SHP77 (cell line): ENCODE data around the gene ARFGEF3.
A peak's percentile ranks its signal among the peaks of the same experiment; 100 is the strongest.
"Not testable (repeated sequence)": the region's sequence is repeated elsewhere in the genome, so short reads cannot be mapped to it uniquely, and the experiment has no call there.

Source experiments
- DNase-seq, 2 experiments: peaks; one replicate each; lab custom pipeline; 2025; lab: John Stamatoyannopoulos, UW

The ARFGEF3 gene

DNA sequence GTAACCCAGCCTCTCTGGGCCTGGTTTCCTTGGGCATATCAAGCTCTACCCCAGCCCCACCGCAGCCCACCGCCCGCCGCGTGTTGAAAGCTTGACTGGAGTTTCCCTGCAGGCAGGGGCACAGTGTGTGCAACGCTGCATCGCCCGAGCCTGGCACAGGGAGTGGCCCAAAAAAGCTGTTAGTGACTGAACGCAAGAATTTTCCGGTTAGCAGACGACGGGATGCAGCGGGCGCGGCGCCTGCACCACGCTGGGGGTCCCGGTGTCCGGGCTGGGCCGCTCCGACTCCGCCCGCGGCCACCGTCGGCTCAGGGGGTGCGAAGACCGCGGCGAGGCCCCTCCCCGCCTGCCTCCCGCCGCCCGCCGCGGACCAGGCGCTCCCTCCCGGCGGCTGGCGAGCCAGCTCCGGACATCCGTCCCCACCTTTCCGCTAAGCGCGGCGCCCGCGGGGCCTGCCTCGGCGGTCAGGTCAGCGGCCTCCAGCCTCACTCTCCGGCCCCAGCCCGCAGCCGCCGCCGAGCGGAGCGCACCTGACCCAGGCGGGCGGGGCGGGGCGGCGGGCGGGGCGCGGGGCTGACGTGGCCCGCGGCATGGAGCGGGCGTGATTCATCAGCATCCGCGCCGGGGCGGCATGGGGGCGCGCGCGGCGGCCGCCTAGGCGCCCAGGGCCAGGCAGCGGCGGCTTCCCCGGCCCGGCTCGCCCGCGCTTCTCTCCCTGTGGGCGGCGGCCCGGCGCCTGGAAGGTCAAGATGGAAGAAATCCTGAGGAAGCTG is at the start of gene ARFGEF3:
Gene ARFGEF3, plus strand, starts transcription at position 602 of the 773 bp plus-strand sequence. Its CDS starts 148 bp downstream, at position 750.
- peak; percentile 48 to 68 for DNase-seq

DNA sequence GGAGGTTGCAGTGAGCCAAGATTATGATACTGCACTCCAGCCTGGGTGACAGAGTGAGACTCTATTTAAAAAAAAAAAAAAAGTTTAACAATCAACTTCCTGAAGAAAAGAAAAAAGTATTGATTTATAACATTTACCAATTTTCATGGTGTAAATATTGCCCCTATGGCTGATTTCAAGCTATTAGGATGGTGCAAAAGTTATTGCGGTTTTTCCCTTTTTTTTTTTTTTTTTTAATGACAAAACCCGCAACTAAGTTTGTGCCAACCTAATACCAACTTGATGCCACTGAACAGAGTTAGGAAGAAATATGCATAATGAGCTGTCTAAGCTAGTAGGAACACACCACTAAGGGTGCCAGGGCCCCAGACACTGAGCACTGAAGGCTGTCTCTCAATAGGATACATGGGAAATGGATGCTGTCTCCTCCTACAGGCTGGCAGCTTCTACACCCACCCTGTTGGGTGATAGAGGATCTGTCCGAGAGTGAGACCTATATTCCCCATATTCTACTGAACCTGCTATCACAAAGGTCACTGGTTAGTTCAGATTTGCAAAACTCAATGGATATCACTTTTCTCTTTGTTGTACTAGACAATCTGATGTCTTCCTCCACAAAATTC is 48.0 kb upstream of the ARFGEF3 start:
- DNase-seq: no peak

GRCh38 chr6:138115201-138115600 is 46.5 kb upstream of the ARFGEF3 start:
- DNase-seq: peak in 1 of 2 experiments; percentile 5

- peak; percentile 38 to 58 for DNase-seq
Measured at GRCh38 chr6:138115877-138116660, 45.7 kb upstream of the ARFGEF3 start.

DNA sequence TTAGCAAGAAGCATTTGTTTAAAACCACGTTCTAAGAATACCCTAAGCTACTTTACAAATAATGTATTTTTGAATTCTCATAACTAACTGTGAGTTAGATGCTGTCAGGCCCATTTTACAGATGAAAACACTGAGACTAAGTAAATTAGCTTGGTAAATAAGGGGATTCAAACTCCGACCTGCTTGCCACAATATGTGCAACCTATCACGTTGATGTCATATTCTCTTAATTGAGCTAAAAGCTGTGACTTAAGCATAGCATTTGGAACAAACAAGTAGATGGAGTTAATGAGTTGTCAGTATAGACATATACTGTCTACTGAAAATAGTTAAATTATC is 45.1 kb upstream of the ARFGEF3 start:
- DNase-seq: no peak

GRCh38 chr6:138117376-138117914 is 44.3 kb upstream of the ARFGEF3 start:
- no peak for DNase-seq

GRCh38 chr6:138119229-138119628 is 42.5 kb upstream of the ARFGEF3 start:
- not testable (repeated sequence) for DNase-seq

- no peak for DNase-seq
Measured at GRCh38 chr6:138119976-138120375, 41.8 kb upstream of the ARFGEF3 start.

- no peak for DNase-seq
Measured at GRCh38 chr6:138124096-138124495, 37.6 kb upstream of the ARFGEF3 start.

GRCh38 chr6:138128096-138128495 is 33.6 kb upstream of the ARFGEF3 start:
- DNase-seq: no peak

GRCh38 chr6:138129190-138129589 is 32.5 kb upstream of the ARFGEF3 start:
- DNase-seq: no peak

DNA sequence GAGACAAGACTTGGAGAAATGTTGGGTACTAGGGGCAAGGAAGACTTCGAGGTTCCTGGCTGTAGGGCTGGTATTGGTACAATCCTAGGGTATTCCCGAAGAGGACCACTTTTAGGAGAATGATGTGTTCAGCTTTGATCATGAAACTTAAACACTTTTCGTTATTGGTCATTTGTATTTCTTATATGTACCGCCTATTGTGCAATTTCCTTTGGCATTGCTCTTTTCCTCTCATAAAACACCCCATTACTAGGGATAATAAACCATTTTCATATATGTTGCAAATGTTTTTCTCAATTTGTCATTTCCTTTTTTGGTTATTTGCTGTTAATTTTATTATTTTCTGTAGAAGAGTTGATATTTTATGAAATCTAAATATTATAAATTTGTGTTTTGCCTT is 18.9 kb upstream of the ARFGEF3 start:
- no peak for DNase-seq

DNA sequence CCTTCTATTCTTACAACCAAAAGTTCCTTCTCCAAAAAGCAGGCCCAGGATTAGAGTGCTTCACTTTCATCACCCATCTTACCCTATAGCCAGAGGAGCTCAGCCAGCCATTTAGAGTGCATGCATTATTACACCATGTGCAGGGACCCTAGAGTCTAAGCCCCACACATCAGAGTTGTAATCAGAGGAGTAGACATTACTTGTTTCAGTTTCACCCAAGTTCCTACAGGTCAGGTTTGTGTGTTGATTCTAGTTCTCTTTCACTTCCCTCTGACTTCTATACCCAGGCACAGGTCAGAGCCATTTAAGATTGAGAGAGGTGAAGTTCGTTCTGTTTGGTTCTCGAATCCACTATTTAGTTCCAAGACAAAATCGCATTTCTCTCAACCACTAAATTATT is 16.3 kb upstream of the ARFGEF3 start:
- DNase-seq: no peak

DNA sequence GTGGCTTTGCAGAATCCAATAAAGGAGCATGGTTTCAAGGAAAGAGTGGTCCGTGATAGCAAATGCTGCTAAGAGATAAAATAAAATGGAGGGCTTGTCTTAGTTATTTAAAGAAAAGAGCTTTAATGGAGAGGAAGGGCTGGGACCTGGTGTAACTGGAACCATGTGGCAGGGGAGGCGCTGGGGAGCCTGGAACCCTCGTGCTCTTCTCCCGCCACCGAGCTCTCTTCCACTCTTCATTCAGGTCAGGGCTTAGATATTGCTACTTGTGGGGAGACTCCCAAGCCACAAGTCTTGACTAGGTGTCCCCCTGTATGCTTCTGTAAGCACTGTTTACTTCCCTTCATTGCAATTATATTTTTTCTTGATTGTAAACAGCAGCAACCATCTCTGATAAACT is 15.2 kb upstream of the ARFGEF3 start:
- no peak for DNase-seq

DNA sequence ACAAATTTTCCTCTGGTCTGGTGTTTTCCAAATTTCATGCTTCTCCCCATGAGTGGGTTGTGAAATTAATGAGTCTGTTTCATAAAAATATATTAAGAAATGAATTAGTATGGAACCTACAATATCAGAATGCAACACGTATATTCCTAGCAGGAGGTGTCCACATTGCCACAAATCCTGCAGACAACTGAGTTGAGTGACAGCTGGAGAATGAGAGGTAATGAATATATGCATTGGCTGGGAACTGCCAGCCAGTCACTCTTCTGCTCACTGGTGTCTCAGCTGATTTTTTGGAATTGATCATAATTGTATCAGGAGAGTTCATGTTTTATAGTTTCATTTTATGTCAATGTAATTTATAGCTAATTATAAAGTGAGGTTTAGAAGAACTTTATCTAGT is 6.3 kb upstream of the ARFGEF3 start:
- DNase-seq: no peak

DNA sequence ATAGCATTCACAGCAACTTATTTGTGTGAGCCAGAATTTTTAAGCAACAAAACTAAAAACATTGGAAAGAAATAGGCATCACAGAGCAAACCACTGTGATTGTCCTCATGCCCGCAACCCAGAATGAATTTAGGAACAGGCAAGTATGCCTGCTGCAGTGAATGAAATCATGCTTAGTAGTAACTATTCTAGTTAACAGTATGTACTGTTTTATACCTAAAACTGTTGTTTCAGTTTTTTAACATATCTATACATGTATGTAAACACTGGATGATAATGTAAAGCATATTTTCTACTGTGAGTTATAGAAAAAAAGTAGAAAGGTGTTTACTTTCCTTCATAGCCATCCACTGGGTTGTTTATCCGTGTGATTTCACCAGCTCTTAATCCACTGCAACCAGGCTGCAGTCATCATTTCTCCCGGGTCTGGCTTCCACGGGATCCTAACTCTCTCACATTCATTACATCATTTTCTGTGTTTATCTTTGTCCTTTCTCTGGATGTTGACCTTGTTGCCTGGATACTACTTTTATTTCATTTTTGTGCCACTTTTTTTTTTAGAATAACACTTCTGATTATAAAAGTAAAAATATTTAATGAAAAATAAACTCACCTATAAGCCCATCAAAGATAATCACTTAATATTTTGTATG is 3.6 kb upstream of the ARFGEF3 start:
- DNase-seq: peak in 1 of 2 experiments; percentile 4

GRCh38 chr6:138159246-138159645 is 2.5 kb upstream of the ARFGEF3 start:
- no peak for DNase-seq

GRCh38 chr6:138160329-138161087 is 1.2 kb upstream of the ARFGEF3 start:
- DNase-seq: no peak

- no peak for DNase-seq
Measured at GRCh38 chr6:138161088-138161337, 726 bp upstream of the ARFGEF3 start.

- peak; percentile 35 to 48 for DNase-seq
Measured at GRCh38 chr6:138162111-138162954, 594 bp downstream of the ARFGEF3 start.
